NK-92 (cell line): ENCODE data around the gene PARD3.

ENCODE experiments used
- DNase-seq: peaks from one replicate; lab custom pipeline; 2025; ENCODE audit not compliant: unreplicated experiment; lab: John Stamatoyannopoulos, UW

Gene PARD3

GRCh38 chr10:34513636-34514035 lies 301.5 kb downstream of the PARD3 start:
- DNase-seq: no peak

GRCh38 chr10:34507217-34507616 lies 307.9 kb downstream of the PARD3 start:
- DNase-seq: no peak

- DNase-seq: no peak
These were observed 308.3 kb downstream of the PARD3 start for GRCh38 chr10:34506786-34507185.

- no peak for DNase-seq
These were observed 309.8 kb downstream of the PARD3 start for GRCh38 chr10:34505338-34505737.

GRCh38 chr10:34504534-34504933 lies 310.6 kb downstream of the PARD3 start:
- no peak for DNase-seq

DNA sequence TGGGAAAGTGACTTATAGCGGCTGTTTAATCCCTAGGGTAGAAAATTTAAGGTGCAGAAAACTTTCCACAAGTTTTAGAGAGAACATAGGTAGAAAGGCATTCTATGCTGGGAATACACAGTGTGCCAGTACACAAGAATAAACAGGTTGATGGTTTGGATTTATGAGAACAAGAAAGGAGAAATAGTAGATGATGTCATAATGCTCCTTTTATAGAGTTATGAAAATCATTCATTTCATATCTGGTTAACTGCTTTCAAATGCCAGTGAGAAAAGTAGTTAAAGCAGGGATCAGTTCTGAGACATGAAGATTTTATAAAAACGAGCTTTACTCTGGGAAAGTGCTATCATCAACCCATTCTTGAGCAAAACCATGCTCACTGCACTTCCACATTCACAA lies 311.4 kb downstream of the PARD3 start:
- DNase-seq: no peak

GRCh38 chr10:34499612-34500279 lies 315.4 kb downstream of the PARD3 start:
- DNase-seq: no peak

- no peak for DNase-seq
These were observed 316.3 kb downstream of the PARD3 start for GRCh38 chr10:34498821-34499220.

GRCh38 chr10:34495938-34496337 lies 319.2 kb downstream of the PARD3 start:
- DNase-seq: no peak

- DNase-seq: no peak
These were observed 321.1 kb downstream of the PARD3 start for GRCh38 chr10:34494012-34494411.

DNA sequence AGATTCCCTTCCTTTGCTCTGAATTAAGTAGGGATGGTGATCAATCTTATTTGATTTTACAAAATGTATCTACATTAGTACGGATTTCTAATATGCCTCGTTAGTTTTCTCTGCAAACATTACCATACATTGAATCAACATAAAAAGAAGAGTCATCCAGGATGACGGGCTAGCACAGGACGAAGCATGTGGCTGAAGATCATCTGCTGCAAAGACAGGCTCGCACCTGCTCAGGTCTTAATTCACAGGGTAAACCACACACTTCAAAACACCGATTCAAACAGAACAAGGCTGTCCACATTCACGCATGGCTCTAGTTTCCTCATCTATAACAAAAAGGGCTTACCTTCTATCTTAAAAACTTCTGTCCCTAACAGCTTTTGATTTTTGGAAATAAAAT lies 323.0 kb downstream of the PARD3 start:
- no peak for DNase-seq

DNA sequence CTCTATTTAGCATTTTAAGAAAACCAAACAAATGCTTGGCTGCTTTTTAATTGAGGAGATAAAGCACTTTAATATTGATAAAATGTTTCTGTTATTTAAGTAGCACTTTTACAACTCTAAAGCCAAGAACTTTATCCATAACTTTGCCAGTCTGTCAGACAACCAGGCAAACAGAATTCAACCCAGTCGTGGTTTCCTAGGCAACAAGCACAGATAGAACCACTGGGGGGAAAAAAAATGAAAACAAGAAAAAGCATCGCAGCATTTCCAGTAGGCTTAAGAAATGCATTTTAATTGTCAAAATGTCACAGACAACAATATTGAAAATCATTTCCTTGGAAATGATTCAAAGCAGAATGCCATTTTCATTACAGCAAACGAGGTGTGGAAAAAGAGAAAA lies 323.4 kb downstream of the PARD3 start:
- DNase-seq: no peak

DNA sequence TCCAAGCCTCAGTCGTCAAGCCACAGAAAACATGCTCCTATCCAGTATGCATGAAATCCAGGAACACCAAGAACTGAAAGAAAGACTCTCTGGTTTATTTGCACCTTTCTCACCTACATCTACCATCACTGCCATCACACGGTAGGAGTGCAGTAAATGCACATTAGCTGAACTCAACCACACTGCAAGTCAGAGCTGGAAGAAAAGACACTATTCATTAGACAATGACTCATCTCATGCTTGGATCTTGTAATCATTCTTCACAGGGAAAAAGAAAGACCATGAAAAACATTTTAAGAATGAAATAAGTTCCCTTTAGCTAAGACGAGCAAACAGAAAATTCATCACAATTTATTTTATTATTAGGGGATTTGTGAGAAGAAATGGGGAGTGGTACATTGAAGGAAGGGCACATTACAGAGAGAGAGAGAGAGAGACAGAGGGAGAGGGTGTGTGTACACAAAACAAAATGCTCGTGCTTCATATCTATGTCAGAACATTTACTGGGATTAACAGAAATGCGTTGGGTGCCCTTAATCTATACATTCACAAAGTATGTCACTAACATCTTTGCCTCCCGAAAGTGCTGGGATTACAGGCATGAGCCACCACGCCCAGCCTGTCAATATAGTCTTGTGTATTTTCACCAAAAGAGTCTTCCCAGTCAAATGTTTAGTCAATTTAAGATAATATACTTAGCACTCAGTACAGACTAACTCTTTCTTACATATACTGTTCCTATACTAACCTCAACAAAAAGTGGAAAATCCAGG lies 324.9 kb downstream of the PARD3 start:
- DNase-seq: no peak

DNA sequence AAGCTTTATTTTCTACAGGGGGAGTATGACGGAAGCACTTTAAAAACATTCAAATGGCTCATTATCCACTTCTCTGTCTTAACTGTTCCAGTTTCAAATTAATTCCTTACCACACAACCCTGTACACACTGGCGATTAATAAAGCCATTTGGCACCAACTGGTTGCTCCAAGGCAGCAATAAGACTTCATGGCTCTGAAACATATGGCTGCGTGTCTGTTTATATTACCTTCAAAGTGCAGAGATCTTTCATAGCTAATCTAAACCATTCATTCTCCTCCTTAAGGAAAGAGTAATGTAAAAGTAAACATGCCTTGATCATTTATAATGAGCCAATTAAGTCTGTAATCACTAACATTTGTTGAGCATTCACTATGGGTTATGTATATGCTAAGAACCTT lies 325.7 kb downstream of the PARD3 start:
- DNase-seq: no peak

GRCh38 chr10:34488476-34489130 lies 326.5 kb downstream of the PARD3 start:
- no peak for DNase-seq

DNA sequence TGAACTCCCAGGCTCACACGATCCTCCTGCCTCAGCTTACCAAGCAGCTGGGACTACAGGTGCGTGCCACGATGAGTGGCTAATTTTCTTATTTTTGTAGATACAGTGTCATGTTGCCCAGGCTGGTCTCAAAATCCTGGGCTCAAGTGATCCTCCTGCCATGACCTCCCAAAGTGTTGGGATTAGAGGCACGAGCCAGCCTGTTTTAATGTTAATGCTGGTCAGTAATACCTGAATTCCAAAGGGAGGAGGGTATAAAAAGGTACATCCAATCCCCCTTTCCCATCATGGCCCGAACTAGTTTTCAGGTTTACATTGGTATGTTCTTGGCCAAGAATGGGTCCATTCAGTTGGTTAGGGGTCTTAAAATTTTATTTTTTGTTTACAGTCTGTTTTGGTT lies 329.1 kb downstream of the PARD3 start:
- no peak for DNase-seq

DNA sequence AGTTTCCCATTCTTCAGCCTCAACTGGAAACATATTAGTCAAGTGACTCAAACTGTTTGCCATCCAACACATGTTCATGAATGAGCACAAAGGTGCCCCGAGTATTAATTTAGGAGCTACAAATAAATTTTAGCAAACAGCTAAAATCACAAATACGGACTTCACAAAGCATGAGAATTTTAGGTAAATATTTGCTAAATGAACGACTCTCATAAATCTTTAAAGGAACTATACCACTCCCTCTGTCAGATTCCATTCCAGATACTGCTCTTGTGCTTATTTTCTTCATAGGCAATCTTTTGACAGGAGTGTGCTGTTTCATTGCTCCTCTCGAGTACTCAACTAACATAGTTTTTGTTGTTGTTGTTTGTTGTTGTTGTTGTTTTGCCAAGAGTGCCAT lies 330.9 kb downstream of the PARD3 start:
- no peak for DNase-seq

GRCh38 chr10:34480345-34480744 lies 334.8 kb downstream of the PARD3 start:
- DNase-seq: no peak

DNA sequence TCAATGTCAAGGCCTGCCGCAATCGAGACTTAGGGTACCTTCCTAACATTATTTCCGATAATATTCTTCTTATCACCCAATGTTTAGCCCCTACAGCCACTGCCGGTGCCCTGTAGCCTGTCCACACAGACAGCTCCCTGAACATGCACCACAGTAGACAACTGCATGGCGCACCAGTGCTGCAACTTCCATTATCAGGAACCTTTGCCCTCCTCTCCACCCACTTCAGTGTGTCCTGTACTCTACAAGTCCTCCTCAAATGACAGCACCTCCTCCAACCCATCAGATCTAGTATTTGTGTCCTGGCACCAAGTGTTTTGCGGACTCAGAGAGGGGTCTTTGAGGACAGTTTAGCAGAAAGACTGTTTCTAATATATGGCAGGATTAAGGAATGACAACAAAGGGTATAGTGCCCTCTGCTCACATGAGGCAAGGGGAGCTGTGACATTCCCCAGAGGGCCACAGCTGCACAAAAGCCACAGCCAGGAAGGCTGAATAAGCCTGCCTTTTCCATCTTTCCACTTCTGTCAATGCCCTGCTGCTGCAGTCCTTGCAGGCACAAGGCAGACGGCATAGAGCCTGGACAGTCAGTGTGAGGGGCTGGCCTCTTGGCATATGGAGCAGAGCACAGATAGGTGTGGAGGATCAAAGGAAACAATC lies 335.4 kb downstream of the PARD3 start:
- DNase-seq: no peak

- DNase-seq: no peak
These were observed 337.8 kb downstream of the PARD3 start for GRCh38 chr10:34477249-34477648.

DNA sequence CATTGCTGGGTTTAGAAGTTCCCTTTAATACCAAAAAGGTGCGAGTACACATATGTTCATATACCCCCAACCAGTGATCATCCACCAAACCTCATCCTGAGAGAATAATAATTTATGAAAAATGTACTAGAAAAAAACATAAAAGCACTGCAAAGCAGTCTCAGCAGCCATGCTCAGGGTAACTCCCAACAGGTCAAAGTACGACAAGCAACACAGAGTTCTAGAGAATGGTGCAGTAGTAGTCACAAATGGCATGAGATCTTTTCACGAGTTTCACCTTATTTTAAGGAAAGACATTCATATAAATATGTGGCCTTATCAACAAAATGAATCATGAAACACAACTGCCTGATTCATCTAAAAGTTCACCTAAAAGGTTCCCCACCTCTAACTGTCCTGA lies 338.5 kb downstream of the PARD3 start:
- DNase-seq: no peak

GRCh38 chr10:34475786-34476185 lies 339.3 kb downstream of the PARD3 start:
- DNase-seq: no peak
